CD4-positive, alpha-beta T cell treated with Interleukin-12 subunit alpha and Interleukin-12 subunit beta, for 1 hour (primary cell): ENCODE measurements around the gene DNAH5.

Source experiments
- DNase-seq: peaks from one replicate; pipeline ENCODE4 v3.0.0-alpha.2; 2020

The DNAH5 gene

GRCh38 chr5:13934125-13934524 is 10.4 kb downstream of the DNAH5 start:
- DNase-seq: no peak

- no peak for DNase-seq
Measured at GRCh38 chr5:13932561-13932960, 11.9 kb downstream of the DNAH5 start.

- no peak for DNase-seq
Measured at GRCh38 chr5:13932011-13932410, 12.5 kb downstream of the DNAH5 start.

- DNase-seq: no peak
Measured at GRCh38 chr5:13930541-13931171, 13.8 kb downstream of the DNAH5 start.

GRCh38 chr5:13926731-13927130 is 17.8 kb downstream of the DNAH5 start:
- no peak for DNase-seq

GRCh38 chr5:13921578-13921977 is 22.9 kb downstream of the DNAH5 start:
- no peak for DNase-seq

- no peak for DNase-seq
Measured at GRCh38 chr5:13919786-13920185, 24.7 kb downstream of the DNAH5 start.

GRCh38 chr5:13919087-13919486 is 25.4 kb downstream of the DNAH5 start:
- DNase-seq: no peak

GRCh38 chr5:13917061-13917460 is 27.4 kb downstream of the DNAH5 start:
- no peak for DNase-seq

- DNase-seq: no peak
Measured at GRCh38 chr5:13913962-13914361, 30.5 kb downstream of the DNAH5 start.

GRCh38 chr5:13910637-13911288 is 33.7 kb downstream of the DNAH5 start:
- DNase-seq: no peak

GRCh38 chr5:13910201-13910600 is 34.3 kb downstream of the DNAH5 start:
- DNase-seq: no peak

- DNase-seq: no peak
Measured at GRCh38 chr5:13909271-13909670, 35.2 kb downstream of the DNAH5 start.

GRCh38 chr5:13898569-13898968 is 45.9 kb downstream of the DNAH5 start:
- DNase-seq: no peak

GRCh38 chr5:13878357-13878756 is 66.1 kb downstream of the DNAH5 start:
- no peak for DNase-seq

GRCh38 chr5:13866792-13867191 is 77.7 kb downstream of the DNAH5 start:
- DNase-seq: no peak

- DNase-seq: no peak
Measured at GRCh38 chr5:13865312-13865711, 79.2 kb downstream of the DNAH5 start.

- no peak for DNase-seq
Measured at GRCh38 chr5:13860146-13860545, 84.3 kb downstream of the DNAH5 start.

GRCh38 chr5:13859270-13860065 is 85.0 kb downstream of the DNAH5 start:
- no peak for DNase-seq

GRCh38 chr5:13843175-13843846 is 101.2 kb downstream of the DNAH5 start:
- DNase-seq: no peak

GRCh38 chr5:13833440-13833839 is 111.0 kb downstream of the DNAH5 start:
- no peak for DNase-seq

- DNase-seq: no peak
Measured at GRCh38 chr5:13831351-13831750, 113.1 kb downstream of the DNAH5 start.

- no peak for DNase-seq
Measured at GRCh38 chr5:13830536-13830935, 114.0 kb downstream of the DNAH5 start.

GRCh38 chr5:13821366-13821765 is 123.1 kb downstream of the DNAH5 start:
- DNase-seq: no peak
